ENCODE measurements around the gene ZNF746. TPM values are rescaled to one million over a fixed set of nuclear protein-coding genes. Genes with fewer than 3 reads are reported as not detected.
A peak's percentile ranks its signal among the peaks of the same experiment; 100 is the strongest.

ZNF746 gene
- total RNA-seq, 4 donors from 2014 or later = 17.3 to 28.1 (median 23.4) TPM

DNA sequence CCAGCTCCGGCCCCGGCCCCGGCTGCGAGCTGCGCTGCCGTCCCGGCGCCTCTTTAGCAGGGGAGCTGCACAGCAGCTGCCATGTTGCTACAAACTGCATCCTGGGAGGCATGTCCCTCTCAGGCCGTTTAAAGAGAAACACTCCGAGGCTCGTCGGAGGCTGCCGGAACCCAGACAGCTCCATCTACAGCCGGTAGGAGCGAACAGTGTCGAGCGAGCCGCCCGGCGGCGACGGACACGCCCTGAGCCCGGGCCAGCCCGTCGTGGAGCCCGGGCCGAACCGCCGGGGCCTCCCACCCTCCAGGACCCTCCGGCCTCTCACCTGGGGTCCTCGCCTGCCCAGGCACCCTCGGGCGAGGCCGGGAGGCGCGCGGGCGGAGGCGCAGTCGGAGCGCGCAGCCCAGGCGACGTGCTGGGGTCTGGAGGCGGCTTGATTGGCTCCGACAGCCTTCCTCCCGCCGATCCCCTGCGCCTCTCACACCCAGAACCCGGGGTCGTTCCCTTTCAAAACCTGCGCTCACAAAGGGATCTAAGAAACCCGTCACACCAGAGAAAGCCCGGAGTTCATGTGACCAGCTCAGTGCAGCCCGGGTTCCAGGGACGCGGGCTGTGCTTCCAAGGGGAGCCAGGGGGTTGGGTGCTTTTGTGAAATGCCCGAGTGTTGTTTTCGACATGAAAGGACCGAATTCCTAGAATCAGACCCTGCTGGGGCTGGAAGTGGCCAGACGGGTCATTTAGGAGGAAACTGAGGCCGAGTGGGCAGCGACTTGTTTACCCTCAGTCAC is 36.9 kb downstream of the ZNF746 start, which contains the start of gene ZNF777:
Gene ZNF777 (minus strand): TSS at position 570 of the 785 bp plus-strand sequence. CDS start 5,040 bp downstream, outside the sequence.
- Histone ChIP-seq H3K9me3 (no peaks in the 10 kb centered on the region), H3K27me3 (no peaks in the 10 kb centered on the region), H3K4me1 (peaks cover 0 to 21% (median 10%) of the 10 kb centered on the region in 4 donors), H3K36me3 (peaks cover 0 to 6% (median 0%) of the 10 kb centered on the region in 3 donors), H3K27ac (peak within 1 kb of the TSS; percentile 20 to 79 (median 72)), H3K4me3 (peak within 1 kb of the TSS; percentile 53 to 76 (median 70))
- TF ChIP-seq, protein P1, sequence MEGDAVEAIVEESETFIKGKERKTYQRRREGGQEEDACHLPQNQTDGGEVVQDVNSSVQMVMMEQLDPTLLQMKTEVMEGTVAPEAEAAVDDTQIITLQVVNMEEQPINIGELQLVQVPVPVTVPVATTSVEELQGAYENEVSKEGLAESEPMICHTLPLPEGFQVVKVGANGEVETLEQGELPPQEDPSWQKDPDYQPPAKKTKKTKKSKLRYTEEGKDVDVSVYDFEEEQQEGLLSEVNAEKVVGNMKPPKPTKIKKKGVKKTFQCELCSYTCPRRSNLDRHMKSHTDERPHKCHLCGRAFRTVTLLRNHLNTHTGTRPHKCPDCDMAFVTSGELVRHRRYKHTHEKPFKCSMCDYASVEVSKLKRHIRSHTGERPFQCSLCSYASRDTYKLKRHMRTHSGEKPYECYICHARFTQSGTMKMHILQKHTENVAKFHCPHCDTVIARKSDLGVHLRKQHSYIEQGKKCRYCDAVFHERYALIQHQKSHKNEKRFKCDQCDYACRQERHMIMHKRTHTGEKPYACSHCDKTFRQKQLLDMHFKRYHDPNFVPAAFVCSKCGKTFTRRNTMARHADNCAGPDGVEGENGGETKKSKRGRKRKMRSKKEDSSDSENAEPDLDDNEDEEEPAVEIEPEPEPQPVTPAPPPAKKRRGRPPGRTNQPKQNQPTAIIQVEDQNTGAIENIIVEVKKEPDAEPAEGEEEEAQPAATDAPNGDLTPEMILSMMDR (IDR thresholded peaks at IDR 0.05) = peak in 5 of 6 experiments; percentile 34 to 62 (median 60)
- peak; percentile 20 to 31 for TF ChIP-seq POLR2A (IDR thresholded peaks at IDR 0.05)
- peak; percentile 73 to 93 (median 86) for DNase-seq

DNA sequence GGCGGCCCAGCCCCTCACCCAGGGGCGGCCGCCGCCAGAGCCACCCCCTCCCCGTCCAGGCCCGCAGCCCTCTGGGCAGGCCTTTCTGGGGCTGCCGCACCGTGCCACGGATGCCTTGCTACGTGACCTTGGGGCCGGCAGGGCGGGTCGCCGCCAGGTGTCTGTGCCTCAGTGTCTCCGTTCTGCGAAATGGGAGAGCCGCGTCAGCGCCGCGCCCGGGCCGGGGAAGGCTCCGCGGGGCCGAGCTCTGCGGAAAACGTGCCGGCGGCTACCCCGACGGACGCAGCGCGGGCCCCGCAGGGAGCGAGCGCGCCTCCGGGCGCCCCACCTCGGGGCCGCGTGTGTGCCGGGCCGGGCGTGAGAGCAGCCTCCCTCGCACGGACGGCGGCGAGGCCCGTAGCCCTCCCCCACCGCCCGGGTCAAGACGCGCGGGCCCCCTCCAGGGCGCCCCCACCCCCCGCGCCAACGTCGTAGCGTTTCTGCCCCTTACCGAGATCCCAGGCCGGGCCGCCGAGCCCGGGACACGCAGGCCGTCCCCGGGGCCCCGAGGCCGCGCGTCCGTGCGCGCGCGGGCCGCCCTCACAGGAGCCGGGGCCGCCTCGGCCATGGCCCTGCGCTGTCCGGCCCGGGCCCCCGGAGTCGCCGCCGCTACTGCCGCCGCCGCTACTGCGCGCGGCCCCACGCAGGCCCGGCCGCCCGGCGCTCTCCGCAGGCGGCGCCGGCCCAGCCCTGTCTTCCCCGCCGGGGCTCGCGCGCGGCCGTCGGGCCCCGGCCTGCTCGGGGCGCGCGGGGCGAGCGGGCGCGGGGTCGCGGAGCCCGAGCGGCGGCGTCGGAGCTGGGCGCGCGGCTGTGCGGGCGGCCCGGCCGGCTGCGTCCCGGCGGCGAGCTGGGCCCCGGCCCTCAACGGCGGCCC is 37.8 kb downstream of the ZNF746 start:
- Histone ChIP-seq H3K36me3 (peaks cover 0 to 15% (median 0%) of the 10 kb centered on the region in 3 donors), H3K27ac (peak overlapping the region in 2 of 4 donors; percentile 25 to 69), H3K4me3 (peak overlapping the region; percentile 53 to 76 (median 70)), H3K4me1 (peaks cover 0 to 21% (median 10%) of the 10 kb centered on the region in 4 donors), H3K27me3 (no peaks in the 10 kb centered on the region), H3K9me3 (no peaks in the 10 kb centered on the region)
- DNase-seq = no peak
- no peak for TF ChIP-seq POLR2A (IDR thresholded peaks at IDR 0.05)
- TF ChIP-seq, protein P1 (IDR thresholded peaks at IDR 0.05) = no peak

DNA sequence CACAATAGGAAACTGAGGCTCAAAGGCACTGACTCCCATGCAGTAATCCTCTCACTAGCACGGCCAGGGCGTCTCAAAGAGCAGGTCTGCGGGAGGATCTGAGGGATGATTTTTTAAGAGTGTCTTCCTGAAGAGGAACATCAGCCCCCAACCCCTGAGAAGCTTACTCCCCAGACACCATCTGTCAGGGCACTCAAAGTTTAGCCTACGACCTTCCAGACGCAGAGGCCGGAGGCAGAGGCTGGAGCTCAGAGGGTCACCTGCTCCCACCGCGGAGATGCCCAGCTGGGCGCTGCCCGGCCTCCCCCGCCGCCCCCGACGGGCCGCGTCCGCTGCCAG is 38.4 kb downstream of the ZNF746 start:
- no peaks in the 10 kb centered on the region for H3K27me3 ChIP-seq
- DNase-seq = no peak
- TF ChIP-seq, protein P1 (IDR thresholded peaks at IDR 0.05) = no peak
- no peak for TF ChIP-seq POLR2A (IDR thresholded peaks at IDR 0.05)
- peaks cover 0 to 21% (median 10%) of the 10 kb centered on the region in 4 donors for H3K4me1 ChIP-seq
- H3K27ac ChIP-seq = peak overlapping the region in 1 of 4 donors; percentile 25
- H3K4me3 ChIP-seq = peak overlapping the region; percentile 47 to 76 (median 70)
- peaks cover 0 to 21% (median 0%) of the 10 kb centered on the region in 3 donors for H3K36me3 ChIP-seq
- H3K9me3 ChIP-seq = no peaks in the 10 kb centered on the region

DNA sequence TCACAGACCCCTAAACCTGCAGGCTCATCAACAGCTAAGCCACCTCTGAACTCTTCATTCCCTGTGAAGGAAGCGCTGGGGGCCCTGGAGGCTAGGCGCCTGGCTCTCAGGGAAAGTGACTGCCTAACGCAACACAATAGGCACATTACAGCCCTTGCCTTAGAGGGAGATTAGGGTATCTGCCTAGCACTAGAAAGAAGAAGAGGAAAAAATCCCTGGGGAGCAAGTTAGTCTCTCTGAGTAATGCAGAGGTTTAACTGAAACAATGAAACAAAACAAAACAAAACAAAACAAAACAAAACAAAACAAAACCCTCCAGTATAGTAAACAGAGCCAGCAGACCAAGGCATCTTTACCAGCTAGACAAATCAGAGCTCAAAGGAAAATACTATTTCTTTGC is 39.4 kb downstream of the ZNF746 start:
- Histone ChIP-seq H3K4me3 (no peak overlapping the region), H3K9me3 (no peaks in the 10 kb centered on the region), H3K27me3 (no peaks in the 10 kb centered on the region), H3K36me3 (peaks cover 0 to 30% (median 0%) of the 10 kb centered on the region in 3 donors), H3K4me1 (peaks cover 0 to 21% (median 10%) of the 10 kb centered on the region in 4 donors), H3K27ac (no peak overlapping the region)
- DNase-seq = no peak
- no peak for TF ChIP-seq POLR2A (IDR thresholded peaks at IDR 0.05)

DNA sequence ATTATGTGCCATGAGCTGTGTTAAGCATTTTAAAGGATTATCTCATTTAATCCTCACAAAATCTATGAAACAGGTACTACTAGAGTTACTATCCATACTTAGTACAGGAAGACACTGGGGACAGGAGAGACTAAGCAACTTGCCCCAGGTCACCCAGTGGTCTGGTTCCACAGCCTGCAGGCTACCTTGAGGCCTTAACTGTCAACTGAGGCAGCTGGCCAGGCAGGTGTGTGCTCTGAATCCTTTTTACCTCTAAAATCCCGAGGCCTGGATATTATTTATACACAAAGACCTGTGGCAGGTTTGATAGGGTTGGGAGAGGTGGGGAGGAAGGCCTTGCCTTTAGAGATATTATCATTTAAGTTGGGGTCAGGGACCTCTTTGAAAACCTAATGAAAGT is 39.8 kb downstream of the ZNF746 start:
- H3K4me3 ChIP-seq = no peak overlapping the region
- H3K36me3 ChIP-seq = peaks cover 0 to 35% (median 0%) of the 10 kb centered on the region in 3 donors
- no peaks in the 10 kb centered on the region for H3K9me3 ChIP-seq
- H3K27ac ChIP-seq = no peak overlapping the region
- H3K4me1 ChIP-seq = peaks cover 0 to 21% (median 10%) of the 10 kb centered on the region in 4 donors
- no peaks in the 10 kb centered on the region for H3K27me3 ChIP-seq
- no peak for DNase-seq
- no peak for TF ChIP-seq POLR2A (IDR thresholded peaks at IDR 0.05)
- TF ChIP-seq, protein P1 (IDR thresholded peaks at IDR 0.05) = no peak

All from Peyer's patch (tissue), 4 donors.